ENCODE measurements around the gene EBI3.
"Not testable (repeated sequence)": the region's sequence is repeated elsewhere in the genome, so short reads cannot be mapped to it uniquely, and the experiment has no call there.

Gene EBI3

DNA sequence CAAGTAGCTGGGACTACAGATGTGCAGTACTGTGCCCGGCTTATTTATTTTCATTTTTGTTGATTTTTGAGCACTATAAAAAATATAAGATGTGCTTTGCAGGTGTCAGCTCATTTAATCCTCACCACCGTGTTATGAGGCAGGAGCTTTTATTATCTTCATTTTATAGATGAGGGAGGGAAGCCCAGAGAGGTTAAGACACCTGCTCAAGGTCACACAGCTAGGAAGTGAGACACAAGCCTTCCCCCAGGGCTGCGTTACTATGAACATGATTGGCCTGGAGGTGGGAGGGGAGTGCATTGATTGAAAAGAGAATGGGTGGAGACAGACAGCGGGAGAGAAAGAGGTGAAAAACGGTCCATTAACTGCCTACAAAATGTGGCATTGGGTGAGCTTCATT, 39.7 kb upstream of the EBI3 start:
- Histone ChIP-seq H3K18ac (ENCODE audit: low read length) (no peak overlapping the region), H2BK12ac (ENCODE audit: low read length) (no peak overlapping the region), H3K27ac (ENCODE audit: low read depth, low read length) (no peak overlapping the region), H2AFZ (ENCODE audit: insufficient read depth, low read length, poor library complexity) (no peak overlapping the region), H2BK5ac (ENCODE audit: low read depth, low read length, poor library complexity) (no peak overlapping the region), H3K79me2 (ENCODE audit: control insufficient read depth, insufficient read depth, low read length, poor library complexity) (no peaks in the 10 kb centered on the region), H3K9ac (ENCODE audit: low read length) (no peak overlapping the region), H4K91ac (ENCODE audit: low read depth, low read length) (no peak overlapping the region), H3K4me1 (ENCODE audit: control insufficient read depth in 1 of 2, insufficient read depth in 2 of 2, low read length in 2 of 2) (no peaks in the 10 kb centered on the region), H4K12ac (ENCODE audit: low read depth, low read length) (no peak overlapping the region), H3K9me3 (ENCODE audit: insufficient read depth, low read depth, low read length) (peaks cover 2% of the 10 kb centered on the region), H3K4ac (ENCODE audit: low read depth, low read length) (no peak overlapping the region), H3K79me1 (ENCODE audit: low read length) (no peaks in the 10 kb centered on the region), H3K27me3 (ENCODE audit: insufficient read depth, low read length) (no peaks in the 10 kb centered on the region), H2AK5ac (ENCODE audit: low read length) (no peak overlapping the region), H3K4me2 (ENCODE audit: low read length) (no peak overlapping the region), H3K36me3 (ENCODE audit: control insufficient read depth in 1 of 2, insufficient read depth in 2 of 2, low read length in 2 of 2) (no peaks in the 10 kb centered on the region), H3K14ac (ENCODE audit: low read length) (no peak overlapping the region), H3K4me3 (ENCODE audit: low read depth, low read length) (no peak overlapping the region), H4K8ac (ENCODE audit: low read depth, low read length) (no peak overlapping the region), H2BK120ac (ENCODE audit: insufficient read depth, low read length, poor library complexity) (no peak overlapping the region), H3K23ac (ENCODE audit: low read length) (no peak overlapping the region)
- DNase-seq: no peak
- no CpG with 5 or more reads among the region's 5 CpGs for WGBS (ENCODE audit: extremely low coverage, insufficient coverage, insufficient read length)

GRCh38 chr19:4192537-4192936, 36.8 kb upstream of the EBI3 start:
- H4K12ac ChIP-seq (ENCODE audit: low read depth, low read length); H4K91ac ChIP-seq (ENCODE audit: low read depth, low read length): not testable (repeated sequence)

GRCh38 chr19:4194353-4194752, 35.0 kb upstream of the EBI3 start:
- H2AFZ ChIP-seq (ENCODE audit: insufficient read depth, low read length, poor library complexity): no peak overlapping the region
- WGBS (ENCODE audit: extremely low coverage, insufficient coverage, insufficient read length): no CpG with 5 or more reads among the region's 7 CpGs

More at GRCh38 chr19:4192537-4192936, 36.8 kb upstream of the EBI3 start:
- H3K14ac ChIP-seq (ENCODE audit: low read length); H3K9me3 ChIP-seq (ENCODE audit: insufficient read depth, low read depth, low read length); H3K4me1 ChIP-seq (ENCODE audit: control insufficient read depth in 1 of 2, insufficient read depth in 2 of 2, low read length in 2 of 2); H2AK5ac ChIP-seq (ENCODE audit: low read length); H3K9ac ChIP-seq (ENCODE audit: low read length); H3K4me2 ChIP-seq (ENCODE audit: low read length); H4K8ac ChIP-seq (ENCODE audit: low read depth, low read length); H3K36me3 ChIP-seq (ENCODE audit: control insufficient read depth in 1 of 2, insufficient read depth in 2 of 2, low read length in 2 of 2); H2AFZ ChIP-seq (ENCODE audit: insufficient read depth, low read length, poor library complexity); H3K27me3 ChIP-seq (ENCODE audit: insufficient read depth, low read length); H3K79me2 ChIP-seq (ENCODE audit: control insufficient read depth, insufficient read depth, low read length, poor library complexity); H2BK120ac ChIP-seq (ENCODE audit: insufficient read depth, low read length, poor library complexity); H3K18ac ChIP-seq (ENCODE audit: low read length); H2BK5ac ChIP-seq (ENCODE audit: low read depth, low read length, poor library complexity); H3K27ac ChIP-seq (ENCODE audit: low read depth, low read length); H3K23ac ChIP-seq (ENCODE audit: low read length); H2BK12ac ChIP-seq (ENCODE audit: low read length); H3K4me3 ChIP-seq (ENCODE audit: low read depth, low read length); H3K4ac ChIP-seq (ENCODE audit: low read depth, low read length); H3K79me1 ChIP-seq (ENCODE audit: low read length): not testable (repeated sequence)
- WGBS (ENCODE audit: extremely low coverage, insufficient coverage, insufficient read length): no CpG with 5 or more reads among the region's 3 CpGs
- peak in 1 of 2 donors; percentile 47 for DNase-seq

GRCh38 chr19:4196009-4196408, 33.3 kb upstream of the EBI3 start:
- Histone ChIP-seq H3K23ac (ENCODE audit: low read length) (no peak overlapping the region), H2AK5ac (ENCODE audit: low read length) (no peak overlapping the region), H2BK12ac (ENCODE audit: low read length) (no peak overlapping the region), H2BK5ac (ENCODE audit: low read depth, low read length, poor library complexity) (no peak overlapping the region), H2AFZ (ENCODE audit: insufficient read depth, low read length, poor library complexity) (no peak overlapping the region), H3K79me1 (ENCODE audit: low read length) (no peaks in the 10 kb centered on the region), H3K27me3 (ENCODE audit: insufficient read depth, low read length) (peaks cover 4% of the 10 kb centered on the region), H3K4ac (ENCODE audit: low read depth, low read length) (no peak overlapping the region), H3K4me2 (ENCODE audit: low read length) (no peak overlapping the region), H3K27ac (ENCODE audit: low read depth, low read length) (no peak overlapping the region), H3K18ac (ENCODE audit: low read length) (no peak overlapping the region), H4K8ac (ENCODE audit: low read depth, low read length) (no peak overlapping the region), H4K12ac (ENCODE audit: low read depth, low read length) (no peak overlapping the region), H3K4me1 (ENCODE audit: control insufficient read depth in 1 of 2, insufficient read depth in 2 of 2, low read length in 2 of 2) (peaks cover 0 to 2% of the 10 kb centered on the region in 2 experiments), H3K9me3 (ENCODE audit: insufficient read depth, low read depth, low read length) (peaks cover 2% of the 10 kb centered on the region), H3K36me3 (ENCODE audit: control insufficient read depth in 1 of 2, insufficient read depth in 2 of 2, low read length in 2 of 2) (no peaks in the 10 kb centered on the region), H3K14ac (ENCODE audit: low read length) (no peak overlapping the region), H3K79me2 (ENCODE audit: control insufficient read depth, insufficient read depth, low read length, poor library complexity) (no peaks in the 10 kb centered on the region), H3K4me3 (ENCODE audit: low read depth, low read length) (no peak overlapping the region), H4K91ac (ENCODE audit: low read depth, low read length) (no peak overlapping the region), H3K9ac (ENCODE audit: low read length) (no peak overlapping the region), H2BK120ac (ENCODE audit: insufficient read depth, low read length, poor library complexity) (no peak overlapping the region)
- WGBS (ENCODE audit: extremely low coverage, insufficient coverage, insufficient read length): no CpG with 5 or more reads among the region's 8 CpGs
- DNase-seq: no peak

More at GRCh38 chr19:4194353-4194752, 35.0 kb upstream of the EBI3 start:
- Histone ChIP-seq H3K4me1 (ENCODE audit: control insufficient read depth in 1 of 2, insufficient read depth in 2 of 2, low read length in 2 of 2) (peaks cover 0 to 2% of the 10 kb centered on the region in 2 experiments), H4K12ac (ENCODE audit: low read depth, low read length) (no peak overlapping the region), H3K9me3 (ENCODE audit: insufficient read depth, low read depth, low read length) (peaks cover 2% of the 10 kb centered on the region), H4K8ac (ENCODE audit: low read depth, low read length) (no peak overlapping the region), H2AK5ac (ENCODE audit: low read length) (no peak overlapping the region), H3K4ac (ENCODE audit: low read depth, low read length) (no peak overlapping the region), H3K18ac (ENCODE audit: low read length) (no peak overlapping the region), H4K91ac (ENCODE audit: low read depth, low read length) (no peak overlapping the region), H2BK12ac (ENCODE audit: low read length) (no peak overlapping the region), H3K14ac (ENCODE audit: low read length) (no peak overlapping the region), H3K4me3 (ENCODE audit: low read depth, low read length) (peak overlapping the region; percentile 39), H3K23ac (ENCODE audit: low read length) (no peak overlapping the region), H2BK120ac (ENCODE audit: insufficient read depth, low read length, poor library complexity) (no peak overlapping the region), H3K9ac (ENCODE audit: low read length) (no peak overlapping the region), H3K36me3 (ENCODE audit: control insufficient read depth in 1 of 2, insufficient read depth in 2 of 2, low read length in 2 of 2) (no peaks in the 10 kb centered on the region), H3K27ac (ENCODE audit: low read depth, low read length) (no peak overlapping the region), H3K79me2 (ENCODE audit: control insufficient read depth, insufficient read depth, low read length, poor library complexity) (no peaks in the 10 kb centered on the region), H2BK5ac (ENCODE audit: low read depth, low read length, poor library complexity) (no peak overlapping the region), H3K4me2 (ENCODE audit: low read length) (no peak overlapping the region), H3K79me1 (ENCODE audit: low read length) (no peaks in the 10 kb centered on the region), H3K27me3 (ENCODE audit: insufficient read depth, low read length) (peaks cover 4% of the 10 kb centered on the region)
- no peak for DNase-seq

Measured in trophoblast cell (in vitro differentiated cells and primary cell).